GM12892 (cell line): ENCODE results near the gene SDS.

Source experiments
- POLR2A ChIP-seq: IDR thresholded peaks from 2 replicates; pipeline ENCODE4 v1.6.1; 2011; ENCODE audit warnings: low read depth, low read length, control low read depth
- POLR2AphosphoS5 ChIP-seq: IDR thresholded peaks from 2 replicates; pipeline ENCODE4 v1.6.1; 2011; ENCODE audit warnings: low read depth, low read length, control low read depth

DNA sequence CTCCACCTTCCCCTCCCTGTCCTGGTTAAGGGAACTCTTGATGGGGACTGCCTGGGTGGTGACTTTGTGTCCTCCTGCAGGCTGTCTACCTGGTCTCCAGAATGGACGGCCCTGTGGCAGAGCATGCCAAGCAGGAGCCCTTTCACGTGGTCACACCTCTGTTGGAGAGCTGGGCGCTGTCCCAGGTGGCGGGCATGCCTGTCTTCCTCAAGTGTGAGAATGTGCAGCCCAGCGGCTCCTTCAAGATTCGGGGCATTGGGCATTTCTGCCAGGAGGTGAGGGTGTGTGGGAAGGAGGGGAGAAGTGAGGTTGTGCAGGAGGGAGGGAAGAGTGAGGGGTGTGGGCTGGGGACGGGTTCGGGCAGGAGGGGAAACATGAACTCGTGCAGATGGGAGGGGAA is 24.2 kb upstream of the SDS start:
- TF ChIP-seq POLR2A (no peak), POLR2AphosphoS5 (no peak)
